NOMO-1 treated with DMSO at 0.1 percent for 48 hours (cell line): ENCODE results near the gene TRABD2B.
"Not testable (repeated sequence)": the region's sequence is repeated elsewhere in the genome, so short reads cannot be mapped to it uniquely, and the experiment has no call there.

Experiments used
- DNase-seq: peaks from one replicate; lab custom pipeline; 2025; ENCODE audit not compliant: unreplicated experiment; lab: John Stamatoyannopoulos, UW

The TRABD2B gene

DNA sequence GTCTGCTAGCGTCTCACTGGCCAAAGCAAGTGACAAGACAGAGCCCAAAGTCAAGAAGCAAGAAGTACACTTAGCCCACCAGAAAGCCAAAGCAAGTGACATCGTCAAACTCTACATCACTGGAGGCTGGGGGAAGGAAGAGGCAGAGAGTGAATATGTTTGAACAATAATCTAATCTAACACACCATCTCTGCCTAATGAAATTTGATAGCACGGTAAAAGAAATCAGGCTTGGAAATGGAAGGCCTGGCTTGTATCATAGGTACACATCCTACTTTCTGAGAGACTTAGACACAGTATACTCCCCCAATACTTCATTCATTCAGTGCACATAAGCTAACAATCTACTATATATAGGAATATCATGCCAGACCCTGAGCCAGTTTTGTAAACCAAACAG is 26.3 kb downstream of the TRABD2B start:
- DNase-seq: no peak

DNA sequence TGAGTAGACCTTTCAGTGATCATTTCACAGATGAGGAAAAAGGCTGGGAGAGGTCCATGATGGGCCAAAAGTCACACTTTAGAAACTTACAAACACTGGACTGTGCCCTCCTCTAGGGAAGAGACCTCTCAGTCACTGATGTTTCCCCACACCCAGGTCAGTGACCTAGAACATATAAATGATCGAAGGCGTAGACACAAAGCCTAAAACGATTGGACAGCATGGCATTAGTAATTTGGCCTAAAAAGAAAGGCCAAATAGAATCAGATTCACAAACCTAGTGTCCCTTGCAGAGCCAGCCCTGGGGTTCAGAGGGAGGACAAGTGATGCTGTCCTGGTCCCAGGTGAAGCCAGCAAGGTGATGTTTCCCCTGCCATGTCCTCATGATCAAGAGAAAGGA is 27.7 kb downstream of the TRABD2B start:
- DNase-seq: no peak

DNA sequence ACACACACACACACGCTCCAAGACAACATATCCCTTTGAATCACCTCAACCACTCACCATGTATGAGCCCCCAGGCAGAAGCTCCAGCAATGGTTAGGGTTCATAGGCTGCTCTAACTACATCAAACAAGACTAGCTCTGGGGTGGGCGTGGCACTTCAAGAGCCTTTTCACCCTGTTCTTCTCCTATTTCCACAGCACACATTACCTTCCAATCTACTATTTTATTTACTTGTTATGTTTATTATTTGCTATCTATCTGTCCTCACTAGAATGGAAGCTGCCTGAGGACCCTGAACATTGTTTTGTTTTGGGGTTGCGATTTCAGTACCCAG is 28.7 kb downstream of the TRABD2B start:
- DNase-seq: no peak

DNA sequence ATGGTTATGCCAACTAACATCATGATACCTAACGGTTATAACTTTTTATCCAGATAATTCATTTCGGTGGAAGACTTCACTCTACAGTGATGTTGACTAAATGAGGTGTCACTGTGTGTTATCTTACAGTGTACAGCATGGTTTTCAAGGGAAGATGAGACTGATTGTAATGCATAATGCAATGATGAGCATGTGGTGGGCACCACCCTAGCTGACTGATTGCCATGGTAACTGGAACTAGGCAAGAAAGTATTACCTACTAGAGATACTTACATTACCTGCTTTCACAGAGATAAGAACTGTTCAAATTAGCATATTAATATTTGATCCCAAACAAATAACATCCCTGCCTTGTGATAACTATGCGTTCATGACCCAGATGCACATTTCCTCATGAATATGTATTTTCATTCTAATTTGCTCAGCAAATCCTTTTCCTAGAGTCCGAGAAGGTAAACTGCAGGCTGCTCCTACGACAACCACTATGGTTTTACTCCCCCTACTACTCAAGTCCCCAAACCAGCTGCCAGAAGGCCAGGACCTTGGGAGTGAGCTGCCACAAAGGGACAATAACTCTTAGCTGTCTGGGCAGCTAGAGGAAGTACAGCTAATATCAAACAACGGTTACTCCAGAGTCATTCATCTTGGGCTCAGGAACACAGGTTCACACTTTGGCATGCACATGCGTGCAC is 29.2 kb downstream of the TRABD2B start:
- no peak for DNase-seq

DNA sequence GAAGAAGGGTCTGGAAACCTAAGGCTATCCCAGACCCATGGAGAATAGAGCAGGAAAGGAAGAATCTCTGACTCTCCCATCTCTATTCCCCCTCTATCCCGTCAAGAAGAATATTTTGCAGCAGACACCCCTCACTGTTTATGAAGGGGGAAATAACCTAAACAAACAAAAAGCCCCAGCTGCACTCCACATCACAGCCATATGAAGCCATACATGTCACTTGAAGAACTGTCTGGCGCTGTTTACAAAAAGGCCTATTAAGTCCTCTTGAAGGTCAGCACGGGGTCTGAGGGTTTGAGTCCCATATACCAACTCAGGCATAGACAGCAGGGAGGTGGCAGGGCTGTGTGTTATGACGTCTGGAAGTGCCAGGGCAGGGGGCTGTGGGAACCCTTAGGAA is 31.4 kb downstream of the TRABD2B start:
- no peak for DNase-seq

DNA sequence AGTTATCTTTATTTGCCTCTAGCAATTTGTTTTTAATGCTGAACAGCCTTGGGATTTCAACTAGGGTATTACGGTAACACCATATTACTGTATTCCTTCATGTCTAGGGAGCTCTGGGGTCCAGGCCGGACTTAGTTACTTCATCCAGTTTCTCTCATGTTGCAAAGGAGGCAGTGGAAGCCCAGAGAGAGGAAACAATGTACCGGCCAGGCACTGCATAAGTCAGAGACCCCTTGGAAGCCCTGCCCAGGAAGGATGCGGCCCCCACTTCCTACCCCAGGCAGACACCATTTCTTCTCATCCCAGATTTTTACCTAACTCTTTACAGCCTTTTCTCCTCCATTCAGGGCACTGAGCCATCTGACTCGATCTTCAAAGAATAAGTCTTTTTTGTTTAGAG is 32.5 kb downstream of the TRABD2B start:
- no peak for DNase-seq

DNA sequence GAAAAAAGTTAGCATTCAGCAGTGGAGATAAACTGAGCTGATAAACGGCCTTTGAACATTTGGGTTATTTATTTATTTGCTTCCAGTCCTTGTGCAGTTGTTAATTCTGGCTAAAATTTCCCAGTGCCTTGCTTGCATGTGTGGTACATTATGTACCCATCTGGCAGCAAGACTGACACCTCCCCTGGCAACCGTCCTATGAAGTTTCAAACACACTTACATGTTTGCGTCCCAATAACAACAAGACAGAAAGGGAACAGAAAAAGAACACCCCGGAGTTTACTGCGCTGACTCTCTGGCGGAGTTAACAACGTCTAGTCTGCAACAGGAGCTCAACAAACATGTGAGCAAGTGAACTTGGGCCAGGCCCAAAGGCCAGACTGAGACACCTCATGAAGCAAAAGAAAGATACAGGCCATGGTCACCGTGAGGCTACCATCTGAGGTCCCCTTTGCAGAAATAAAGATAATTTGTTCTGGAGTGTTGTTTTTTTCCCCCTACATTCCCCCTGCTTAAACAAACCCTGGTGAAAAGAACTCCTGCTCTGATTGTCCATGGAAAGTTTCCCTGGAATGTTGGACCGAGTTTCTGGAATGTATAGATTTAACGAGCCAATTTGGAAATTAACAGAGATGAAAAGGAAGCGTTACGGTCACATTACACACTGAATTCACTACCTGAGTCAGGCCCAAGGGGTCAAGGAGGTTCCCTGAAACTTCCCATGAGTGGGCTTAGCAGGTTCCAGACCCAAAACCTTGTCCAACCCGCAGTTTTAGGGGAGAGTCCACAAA is 33.4 kb downstream of the TRABD2B start:
- DNase-seq: no peak

DNA sequence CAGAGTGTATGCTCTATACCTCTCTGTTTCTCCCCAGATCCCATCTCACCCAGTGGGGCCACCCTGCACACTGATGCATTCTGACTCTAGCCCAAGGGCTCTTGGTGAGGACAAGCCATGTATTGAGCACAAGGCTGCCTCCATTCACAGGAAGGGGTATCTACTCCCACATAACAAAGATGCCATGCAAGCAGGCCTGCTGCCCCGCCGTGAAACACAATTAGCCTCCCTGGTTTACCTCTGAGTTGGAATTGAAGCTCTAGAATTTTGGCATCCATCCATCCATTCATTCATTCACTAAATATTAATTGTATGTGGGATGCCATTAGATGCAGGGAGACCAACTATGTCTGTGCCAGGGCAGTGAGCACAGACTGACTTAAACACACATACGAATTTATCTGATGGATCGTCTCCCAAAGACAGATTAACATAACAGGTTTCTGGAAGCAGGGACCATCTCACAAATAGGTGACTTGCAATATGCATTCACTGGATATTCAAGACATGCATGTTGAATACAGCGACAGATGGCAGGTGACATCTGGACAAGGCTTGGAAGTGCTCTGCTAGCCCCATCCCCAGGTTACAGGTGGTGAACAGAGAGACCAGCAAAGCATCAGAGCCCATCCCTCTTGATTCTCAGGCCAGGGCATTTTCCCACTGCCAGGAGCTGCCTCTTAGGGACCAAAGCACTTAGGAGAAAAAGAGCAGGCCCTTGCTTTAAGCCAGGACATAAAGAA is 34.3 kb downstream of the TRABD2B start:
- DNase-seq: no peak

DNA sequence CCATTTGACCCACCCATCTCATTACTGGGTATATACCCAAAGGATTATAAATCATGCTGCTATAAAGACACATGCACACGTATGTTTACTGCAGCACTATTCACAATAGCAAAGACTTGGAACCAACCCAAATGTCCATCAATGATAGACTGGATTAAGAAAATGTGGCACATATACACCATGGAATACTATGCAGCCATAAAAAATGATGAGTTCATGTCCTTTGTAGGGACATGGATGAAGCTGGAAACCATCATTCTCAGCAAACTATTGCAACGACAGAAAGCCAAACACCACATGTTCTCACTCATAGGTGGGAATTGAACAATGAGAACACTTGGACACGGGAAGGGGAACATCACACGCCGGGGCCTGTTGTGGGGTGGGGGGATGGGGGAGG is 35.4 kb downstream of the TRABD2B start:
- not testable (repeated sequence) for DNase-seq

DNA sequence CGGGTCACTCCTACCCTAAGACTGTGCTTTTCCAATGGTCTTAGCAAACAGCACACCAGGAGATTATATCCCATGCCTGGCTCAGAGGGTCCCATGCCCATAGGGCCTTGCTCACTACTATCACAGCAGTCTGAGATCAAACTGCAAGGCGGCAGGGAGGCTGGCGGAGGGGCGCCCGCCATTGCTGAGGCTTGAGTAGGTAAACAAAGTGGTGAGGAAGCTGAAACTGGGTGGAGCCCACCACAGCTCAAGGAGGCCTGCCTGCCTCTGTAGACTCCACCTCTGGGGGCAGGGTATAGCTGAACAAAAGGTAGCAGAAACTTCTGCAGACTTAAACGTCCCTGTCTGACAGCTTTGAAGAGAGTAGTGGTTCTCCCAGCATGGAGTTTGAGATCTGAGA is 40.7 kb downstream of the TRABD2B start:
- DNase-seq: not testable (repeated sequence)

DNA sequence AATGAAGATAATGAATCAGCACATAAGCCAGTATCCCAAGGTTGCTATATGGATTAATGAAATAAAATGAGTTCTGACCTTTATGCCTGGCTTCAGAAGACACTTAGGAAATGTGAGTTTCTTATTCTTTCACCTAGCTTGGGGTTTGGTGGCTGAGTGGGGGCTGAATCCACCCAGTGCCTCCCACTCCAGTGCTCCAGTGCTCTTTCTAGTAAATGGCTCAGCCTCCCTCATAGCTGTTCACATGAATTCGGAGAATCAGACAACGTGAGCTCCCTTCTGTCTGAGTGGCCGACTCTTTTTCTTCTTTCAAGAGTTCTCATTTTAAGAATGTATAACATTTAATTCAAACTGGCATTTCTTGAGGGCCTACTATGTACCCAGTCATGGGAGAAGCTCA is 43.5 kb downstream of the TRABD2B start:
- no peak for DNase-seq

DNA sequence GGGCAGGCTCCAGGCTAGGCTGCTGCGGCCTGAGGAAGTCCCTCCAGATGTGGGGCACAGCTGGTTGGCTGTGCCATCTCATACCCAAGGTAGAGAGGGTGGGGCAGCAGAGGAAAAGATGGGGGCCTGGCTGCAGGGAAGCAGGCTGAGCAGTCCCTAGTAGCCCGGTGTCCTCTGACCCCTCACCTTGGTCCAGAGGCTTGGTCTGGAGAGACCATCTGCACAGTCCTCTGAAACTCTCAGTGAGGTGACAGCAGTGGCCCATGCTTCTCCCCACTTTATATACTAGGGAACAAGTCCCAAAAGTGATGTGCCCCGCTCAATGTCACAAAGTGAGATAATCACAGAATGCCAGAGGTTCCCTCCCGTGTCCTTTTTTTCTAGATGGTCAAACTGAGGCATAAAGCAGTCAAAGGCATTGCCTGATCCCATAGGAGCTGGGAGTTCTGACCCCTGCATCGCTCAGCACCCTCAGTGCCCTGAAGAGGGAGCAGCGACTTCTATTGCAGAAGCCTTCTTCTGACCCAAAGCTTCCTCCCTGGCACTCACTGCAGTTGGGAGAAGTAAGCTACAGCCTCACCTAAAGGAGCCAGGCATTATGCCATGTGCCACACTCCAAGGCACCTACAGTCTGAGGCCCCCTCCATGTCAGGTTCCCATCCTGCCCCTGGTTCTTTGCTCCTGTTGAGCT is 45.5 kb downstream of the TRABD2B start:
- no peak for DNase-seq

DNA sequence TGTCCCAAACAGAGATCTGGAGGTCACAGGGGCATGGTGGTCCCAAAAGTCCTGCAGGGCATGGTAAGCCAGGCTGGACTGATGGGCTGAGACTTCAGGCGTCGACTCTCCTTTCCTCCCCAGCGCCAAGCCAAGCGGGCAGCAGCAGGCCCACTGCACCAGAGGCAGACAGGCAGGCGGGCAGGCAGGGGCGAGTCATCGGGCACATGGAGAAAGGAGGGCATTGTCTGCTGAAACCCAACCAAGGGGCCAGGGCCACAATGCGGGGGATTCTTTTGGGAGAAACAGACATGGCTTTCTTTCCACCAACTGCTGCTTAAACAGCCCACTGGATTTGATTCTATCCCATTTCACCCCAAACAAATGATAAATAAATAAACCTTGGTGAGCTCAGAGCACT is 46.2 kb downstream of the TRABD2B start:
- no peak for DNase-seq

DNA sequence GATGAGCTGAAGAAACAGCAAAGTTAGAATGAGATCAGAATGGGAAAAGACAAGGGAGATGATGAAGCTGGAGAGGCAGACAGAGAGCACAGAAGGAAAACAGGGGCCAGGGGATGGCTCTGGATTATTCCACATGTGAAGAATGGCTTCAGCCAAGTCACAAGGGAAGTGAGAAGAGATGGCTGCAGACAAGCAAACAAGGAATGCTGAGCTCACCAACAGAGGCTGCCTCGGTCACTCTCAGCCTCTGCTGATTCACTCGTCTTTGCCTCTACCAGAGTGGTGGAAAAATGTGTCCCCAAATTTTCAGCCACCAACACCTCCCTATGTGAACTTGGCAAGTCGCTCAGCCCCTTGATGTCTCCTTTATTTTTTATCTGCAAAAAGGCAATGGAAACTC is 46.7 kb downstream of the TRABD2B start:
- DNase-seq: no peak

DNA sequence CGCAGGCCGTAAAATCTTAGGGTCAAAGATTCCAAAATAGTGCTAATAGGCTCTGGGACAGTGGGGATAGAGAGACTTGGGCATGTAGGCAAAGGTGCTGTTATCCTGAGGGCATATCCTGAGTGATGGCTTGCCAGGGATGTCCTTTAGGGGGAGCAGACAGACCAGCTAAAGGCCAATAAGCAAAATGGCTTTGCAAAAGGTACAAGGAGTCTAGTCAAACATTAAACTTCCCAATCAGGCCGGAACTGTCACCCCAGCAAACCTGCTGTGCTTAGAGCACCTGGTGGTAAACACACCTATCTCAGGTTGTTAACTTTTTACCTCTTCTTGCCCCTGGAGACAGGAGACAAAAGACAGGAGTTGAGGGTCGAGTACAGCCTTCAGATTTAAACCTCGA is 49.1 kb downstream of the TRABD2B start:
- DNase-seq: no peak

DNA sequence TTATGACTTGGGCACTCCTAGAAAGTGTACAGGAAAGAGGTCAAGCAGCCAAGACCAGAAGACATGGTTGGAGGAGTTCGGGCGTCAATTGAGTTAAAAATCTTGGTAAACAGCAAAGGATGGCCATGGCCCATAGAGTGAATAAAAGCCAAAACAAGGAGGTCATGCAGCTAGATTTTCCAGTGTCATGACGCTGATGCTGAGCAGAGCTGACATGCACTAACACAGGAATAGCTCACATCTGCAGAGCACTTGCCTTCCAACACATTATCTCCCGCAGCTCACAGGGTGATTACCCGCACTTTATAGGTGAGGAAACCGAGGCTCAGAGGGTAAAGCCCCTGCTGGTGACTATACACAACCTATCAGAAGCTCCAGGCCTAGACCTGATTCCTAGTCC is 49.7 kb downstream of the TRABD2B start:
- no peak for DNase-seq

DNA sequence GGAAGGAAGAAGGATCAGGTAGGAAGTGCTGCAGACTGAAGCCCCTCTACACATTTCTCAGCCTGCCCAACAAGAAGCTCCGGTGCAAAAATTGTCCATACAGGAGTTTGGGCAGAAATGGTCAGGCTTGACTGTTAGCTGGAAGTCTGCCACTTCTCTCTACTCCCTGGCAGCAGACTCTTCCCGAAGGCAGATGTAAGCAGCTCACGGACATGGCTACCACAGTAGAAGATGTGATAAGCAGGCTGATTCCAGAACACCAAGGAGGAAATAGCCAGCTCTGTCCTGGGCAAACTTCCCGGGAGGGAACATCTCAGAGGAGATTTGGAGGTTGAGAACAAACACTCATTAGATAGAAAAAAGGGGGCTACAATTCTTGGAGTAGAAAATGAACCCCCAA is 52.6 kb downstream of the TRABD2B start:
- no peak for DNase-seq

DNA sequence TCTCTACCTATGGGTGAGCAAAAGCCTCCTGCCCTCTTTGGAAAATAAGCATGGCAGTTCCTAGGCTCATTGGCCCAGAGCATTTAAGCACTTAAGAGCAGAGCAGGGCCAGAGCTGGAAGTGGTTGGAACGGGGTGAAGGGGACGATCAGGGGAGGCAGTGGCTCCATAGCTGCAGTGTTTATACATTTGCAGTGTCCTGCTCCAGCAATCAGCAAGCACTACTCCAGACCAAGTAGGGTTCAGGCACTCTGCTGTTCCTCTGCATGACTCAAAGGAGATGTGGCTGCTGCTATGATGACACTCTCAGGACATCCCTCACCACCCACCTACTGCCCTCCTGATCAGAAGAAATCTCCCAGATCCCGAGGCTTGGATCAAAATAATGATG is 55.0 kb downstream of the TRABD2B start:
- no peak for DNase-seq

DNA sequence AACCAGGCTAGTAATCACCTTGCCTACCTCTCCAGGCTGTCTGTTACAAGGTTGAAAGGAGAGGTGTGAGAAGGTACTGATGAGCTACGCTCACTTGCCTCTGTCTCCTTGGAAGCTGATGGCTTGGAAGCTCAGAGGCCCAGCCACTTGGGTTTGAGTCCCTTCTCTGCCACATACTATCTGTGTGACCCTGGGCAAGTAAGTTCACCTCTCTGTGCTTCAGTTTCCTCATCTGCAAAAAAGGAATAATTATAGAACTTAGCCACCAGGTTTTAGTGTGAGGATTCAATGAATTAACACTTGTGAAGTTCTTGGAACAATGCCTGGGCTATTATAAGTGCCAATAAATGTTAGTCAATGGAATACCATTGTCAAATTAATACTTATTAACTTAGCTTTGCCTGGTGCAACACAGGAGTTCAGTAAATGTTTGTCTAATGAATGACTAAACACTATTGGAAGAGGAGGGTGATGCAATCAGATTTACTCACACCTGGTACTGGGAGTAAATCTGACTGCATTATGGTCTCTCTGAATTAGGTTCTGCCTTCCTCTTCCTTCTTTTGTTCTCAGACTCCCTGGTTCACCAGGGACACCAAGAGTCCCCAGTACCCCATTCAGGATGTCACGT is 55.5 kb downstream of the TRABD2B start:
- DNase-seq: no peak

DNA sequence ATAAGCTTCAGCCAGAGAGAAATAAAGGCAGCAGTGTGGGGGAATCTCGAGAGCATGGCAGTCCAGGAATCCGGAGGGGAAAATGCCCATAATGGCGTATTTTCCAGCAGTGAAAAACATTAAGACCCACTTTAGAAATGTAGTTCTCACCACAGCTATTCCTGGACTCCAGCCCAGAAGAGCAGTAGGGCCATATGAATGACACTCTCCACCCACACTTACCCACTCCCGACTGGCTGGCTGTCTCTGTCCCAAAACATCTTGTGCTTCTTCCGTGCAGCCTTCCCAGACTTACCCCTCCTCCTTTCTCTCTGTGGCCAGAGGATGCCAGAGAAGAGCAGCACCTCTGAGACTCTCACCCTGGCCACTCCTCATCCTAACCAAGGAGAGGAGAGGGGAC is 56.4 kb downstream of the TRABD2B start:
- DNase-seq: no peak

DNA sequence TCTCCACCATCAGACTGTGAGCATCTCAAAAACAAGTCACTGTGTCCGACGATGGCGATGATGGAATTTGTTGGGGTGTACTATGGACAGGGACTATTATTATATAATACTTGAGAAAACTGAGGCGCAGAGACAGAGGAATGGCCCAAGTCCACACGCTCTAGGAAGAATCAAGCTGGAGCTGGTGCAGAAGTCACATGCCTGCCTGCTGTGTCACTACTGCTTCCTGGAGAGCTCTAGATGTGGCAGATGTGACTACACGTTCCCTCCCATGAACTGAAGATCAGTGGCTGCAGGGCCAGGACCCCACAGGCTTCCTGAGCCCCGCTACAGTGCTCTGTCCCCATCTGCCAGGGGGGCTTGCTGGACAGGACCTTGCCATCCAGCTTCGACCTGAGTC is 56.9 kb downstream of the TRABD2B start:
- no peak for DNase-seq
